Measurements from ENCODE around the gene HDAC4.

HDAC4 gene

GRCh38 chr2:239337877-239338484 lies 62.8 kb downstream of the HDAC4 start:
- no peak overlapping the region for H3K9ac ChIP-seq (ENCODE audit: low read length)
- H3K4me3 ChIP-seq (ENCODE audit: low read depth, low read length, poor library complexity, severe bottlenecking), result no peak overlapping the region
- no peaks in the 10 kb centered on the region for H3K4me1 ChIP-seq (ENCODE audit: insufficient read depth, low read length, severe bottlenecking)
- no peak for TF ChIP-seq CTCF (IDR thresholded peaks at IDR 0.05; ENCODE audit: low read length)
- no peak for TF ChIP-seq EZH2 (IDR thresholded peaks at IDR 0.05; ENCODE audit: borderline replicate concordance, low read length)
- no peak overlapping the region for H3K4me2 ChIP-seq (ENCODE audit: low read length)
- H3K9me3 ChIP-seq (ENCODE audit: low read length), result no peaks in the 10 kb centered on the region
- no peaks in the 10 kb centered on the region for H4K20me1 ChIP-seq (ENCODE audit: insufficient read depth, low read length)
- H3K27ac ChIP-seq (ENCODE audit: low read depth, low read length, poor library complexity, severe bottlenecking), result no peak overlapping the region
- no peaks in the 10 kb centered on the region for H3K79me2 ChIP-seq (ENCODE audit: insufficient read depth, low read length)
- H2AFZ ChIP-seq (ENCODE audit: low read length), result no peak overlapping the region
- H3K27me3 ChIP-seq (ENCODE audit: insufficient read depth, low read length), result no peaks in the 10 kb centered on the region
- H3K9me2 ChIP-seq (ENCODE audit: low read depth, low read length), result no peaks in the 10 kb centered on the region
- H3K36me3 ChIP-seq (ENCODE audit: insufficient read depth, low read length), result no peaks in the 10 kb centered on the region
- no peaks in the 10 kb centered on the region for H3F3A ChIP-seq (ENCODE audit: insufficient read depth, low read length)

- no peaks in the 10 kb centered on the region for H3K79me2 ChIP-seq (ENCODE audit: insufficient read depth, low read length)
- H3K27me3 ChIP-seq (ENCODE audit: insufficient read depth, low read length), result no peaks in the 10 kb centered on the region
- H2AFZ ChIP-seq (ENCODE audit: low read length), result no peak overlapping the region
- no peaks in the 10 kb centered on the region for H3K9me3 ChIP-seq (ENCODE audit: low read length)
- H3K27ac ChIP-seq (ENCODE audit: low read depth, low read length, poor library complexity, severe bottlenecking), result no peak overlapping the region
- H3K9me2 ChIP-seq (ENCODE audit: low read depth, low read length), result no peaks in the 10 kb centered on the region
- no peaks in the 10 kb centered on the region for H3K4me1 ChIP-seq (ENCODE audit: insufficient read depth, low read length, severe bottlenecking)
- TF ChIP-seq EZH2 (IDR thresholded peaks at IDR 0.05; ENCODE audit: borderline replicate concordance, low read length) (no peak), CTCF (IDR thresholded peaks at IDR 0.05; ENCODE audit: low read length) (no peak)
- H3K9ac ChIP-seq (ENCODE audit: low read length), result no peak overlapping the region
- H3F3A ChIP-seq (ENCODE audit: insufficient read depth, low read length), result no peaks in the 10 kb centered on the region
- no peak overlapping the region for H3K4me3 ChIP-seq (ENCODE audit: low read depth, low read length, poor library complexity, severe bottlenecking)
- no peaks in the 10 kb centered on the region for H4K20me1 ChIP-seq (ENCODE audit: insufficient read depth, low read length)
- H3K36me3 ChIP-seq (ENCODE audit: insufficient read depth, low read length), result no peaks in the 10 kb centered on the region
- no peak overlapping the region for H3K4me2 ChIP-seq (ENCODE audit: low read length)
Measured at GRCh38 chr2:239337122-239337876, 63.5 kb downstream of the HDAC4 start.

- Histone ChIP-seq H3K27ac (ENCODE audit: low read depth, low read length, poor library complexity, severe bottlenecking) (no peak overlapping the region), H3K4me2 (ENCODE audit: low read length) (no peak overlapping the region), H2AFZ (ENCODE audit: low read length) (no peak overlapping the region), H3K9me2 (ENCODE audit: low read depth, low read length) (no peaks in the 10 kb centered on the region), H3K79me2 (ENCODE audit: insufficient read depth, low read length) (no peaks in the 10 kb centered on the region), H3K4me1 (ENCODE audit: insufficient read depth, low read length, severe bottlenecking) (no peaks in the 10 kb centered on the region), H3F3A (ENCODE audit: insufficient read depth, low read length) (no peaks in the 10 kb centered on the region), H3K9me3 (ENCODE audit: low read length) (no peaks in the 10 kb centered on the region), H3K4me3 (ENCODE audit: low read depth, low read length, poor library complexity, severe bottlenecking) (no peak overlapping the region), H3K27me3 (ENCODE audit: insufficient read depth, low read length) (no peaks in the 10 kb centered on the region), H3K9ac (ENCODE audit: low read length) (no peak overlapping the region), H3K36me3 (ENCODE audit: insufficient read depth, low read length) (no peaks in the 10 kb centered on the region), H4K20me1 (ENCODE audit: insufficient read depth, low read length) (no peaks in the 10 kb centered on the region)
- TF ChIP-seq CTCF (IDR thresholded peaks at IDR 0.05; ENCODE audit: low read length) (no peak), EZH2 (IDR thresholded peaks at IDR 0.05; ENCODE audit: borderline replicate concordance, low read length) (no peak)
Measured at GRCh38 chr2:239331560-239331959, 69.3 kb downstream of the HDAC4 start.
